Activated T-helper 1 cell treated with anti-CD3 and anti-CD28 coated beads, Interleukin-2, amount 50 U/mL, for 16 hours (primary cell): Measurements from ENCODE around the gene VPS18.
"Not testable (repeated sequence)": the region's sequence is repeated elsewhere in the genome, so short reads cannot be mapped to it uniquely, and the experiment has no call there.

ENCODE experiments used
- DNase-seq, 2 donors: peaks; one replicate each; pipeline ENCODE4 v3.0.0-alpha.2; 2020; ENCODE audit warnings: low read depth in 1 of 2, low spot score in 1 of 2

The VPS18 gene, protein sequence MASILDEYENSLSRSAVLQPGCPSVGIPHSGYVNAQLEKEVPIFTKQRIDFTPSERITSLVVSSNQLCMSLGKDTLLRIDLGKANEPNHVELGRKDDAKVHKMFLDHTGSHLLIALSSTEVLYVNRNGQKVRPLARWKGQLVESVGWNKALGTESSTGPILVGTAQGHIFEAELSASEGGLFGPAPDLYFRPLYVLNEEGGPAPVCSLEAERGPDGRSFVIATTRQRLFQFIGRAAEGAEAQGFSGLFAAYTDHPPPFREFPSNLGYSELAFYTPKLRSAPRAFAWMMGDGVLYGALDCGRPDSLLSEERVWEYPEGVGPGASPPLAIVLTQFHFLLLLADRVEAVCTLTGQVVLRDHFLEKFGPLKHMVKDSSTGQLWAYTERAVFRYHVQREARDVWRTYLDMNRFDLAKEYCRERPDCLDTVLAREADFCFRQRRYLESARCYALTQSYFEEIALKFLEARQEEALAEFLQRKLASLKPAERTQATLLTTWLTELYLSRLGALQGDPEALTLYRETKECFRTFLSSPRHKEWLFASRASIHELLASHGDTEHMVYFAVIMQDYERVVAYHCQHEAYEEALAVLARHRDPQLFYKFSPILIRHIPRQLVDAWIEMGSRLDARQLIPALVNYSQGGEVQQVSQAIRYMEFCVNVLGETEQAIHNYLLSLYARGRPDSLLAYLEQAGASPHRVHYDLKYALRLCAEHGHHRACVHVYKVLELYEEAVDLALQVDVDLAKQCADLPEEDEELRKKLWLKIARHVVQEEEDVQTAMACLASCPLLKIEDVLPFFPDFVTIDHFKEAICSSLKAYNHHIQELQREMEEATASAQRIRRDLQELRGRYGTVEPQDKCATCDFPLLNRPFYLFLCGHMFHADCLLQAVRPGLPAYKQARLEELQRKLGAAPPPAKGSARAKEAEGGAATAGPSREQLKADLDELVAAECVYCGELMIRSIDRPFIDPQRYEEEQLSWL

DNA sequence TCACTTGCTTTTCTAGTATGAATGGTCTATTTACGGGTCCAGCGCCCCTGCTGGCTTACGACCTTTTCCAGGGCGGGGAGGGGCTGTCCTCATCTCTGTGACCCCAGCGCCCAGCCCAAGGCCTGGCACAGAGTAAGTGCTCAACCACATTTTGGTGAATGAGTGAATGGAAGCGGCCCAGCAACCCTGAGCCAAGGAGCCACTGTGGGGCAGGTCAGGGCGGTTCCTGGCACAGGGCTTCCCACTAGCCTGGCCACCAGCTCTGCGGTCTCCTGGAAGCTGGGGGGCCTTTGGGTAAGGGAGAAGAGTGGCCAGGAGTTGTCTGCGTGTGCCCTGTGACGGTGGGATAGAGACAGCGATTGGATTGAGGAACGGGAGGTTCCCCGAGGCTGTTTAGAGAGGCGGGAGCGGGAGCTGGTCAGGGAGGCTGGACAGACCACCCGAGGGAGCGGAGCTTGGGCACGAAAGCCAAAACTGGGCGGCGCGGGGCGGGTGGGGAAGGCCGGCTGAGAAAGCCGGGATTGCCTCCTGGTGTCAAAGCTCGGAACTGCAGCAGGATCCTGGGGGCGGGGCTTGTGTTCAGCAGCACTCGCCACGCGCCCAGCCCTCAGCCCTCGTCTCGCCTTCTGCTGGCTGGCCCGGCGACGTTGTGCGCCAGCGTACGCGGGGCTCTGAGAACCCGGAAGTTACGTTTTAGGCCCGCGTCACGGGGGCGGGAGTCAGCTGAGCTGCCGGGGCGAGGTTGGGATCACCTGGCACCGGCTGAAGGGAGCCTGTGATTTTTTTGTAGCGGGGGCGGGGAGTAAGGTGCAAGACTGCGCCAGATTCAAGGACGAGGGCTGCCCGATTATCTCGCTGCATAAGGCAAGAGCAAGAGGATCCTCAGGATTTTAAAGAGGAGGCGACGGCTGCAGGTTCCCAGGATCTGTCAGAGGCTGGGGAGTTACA is at the start of gene VPS18:
Gene VPS18 (plus strand): TSS at position 718 of the 948 bp plus-strand sequence. CDS start 319 bp downstream, outside the sequence.
- DNase-seq: peak; percentile 97 to 99

DNA sequence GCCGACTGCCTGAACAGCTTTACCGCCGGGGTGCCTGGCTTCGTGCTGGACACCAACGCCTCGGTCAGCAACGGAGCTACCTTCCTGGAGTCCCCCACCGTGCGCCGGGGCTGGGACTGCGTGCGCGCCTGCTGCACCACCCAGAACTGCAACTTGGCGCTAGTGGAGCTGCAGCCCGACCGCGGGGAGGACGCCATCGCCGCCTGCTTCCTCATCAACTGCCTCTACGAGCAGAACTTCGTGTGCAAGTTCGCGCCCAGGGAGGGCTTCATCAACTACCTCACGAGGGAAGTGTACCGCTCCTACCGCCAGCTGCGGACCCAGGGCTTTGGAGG is 49.6 kb upstream of the VPS18 start:
- DNase-seq: no peak

DNA sequence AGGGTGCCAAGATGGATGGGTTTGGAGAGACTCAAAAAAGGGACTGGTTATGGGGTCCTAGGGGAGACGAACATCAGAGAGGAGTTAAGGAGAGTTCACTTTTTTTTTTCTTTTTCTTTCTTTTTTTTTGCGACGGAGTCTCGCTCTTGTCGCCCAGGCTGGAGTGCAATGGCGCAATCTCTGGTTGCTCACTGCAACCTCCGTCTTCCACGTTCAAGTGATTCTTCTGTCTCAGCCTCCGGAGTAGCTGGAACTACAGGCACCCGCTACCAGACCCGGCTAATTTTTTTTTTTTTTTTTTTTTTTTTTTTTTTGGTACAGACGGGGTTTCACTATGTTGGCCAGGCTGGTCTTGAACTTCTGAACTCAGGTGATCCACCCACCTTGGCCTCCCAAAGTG is 49.2 kb upstream of the VPS18 start:
- DNase-seq: no peak

DNA sequence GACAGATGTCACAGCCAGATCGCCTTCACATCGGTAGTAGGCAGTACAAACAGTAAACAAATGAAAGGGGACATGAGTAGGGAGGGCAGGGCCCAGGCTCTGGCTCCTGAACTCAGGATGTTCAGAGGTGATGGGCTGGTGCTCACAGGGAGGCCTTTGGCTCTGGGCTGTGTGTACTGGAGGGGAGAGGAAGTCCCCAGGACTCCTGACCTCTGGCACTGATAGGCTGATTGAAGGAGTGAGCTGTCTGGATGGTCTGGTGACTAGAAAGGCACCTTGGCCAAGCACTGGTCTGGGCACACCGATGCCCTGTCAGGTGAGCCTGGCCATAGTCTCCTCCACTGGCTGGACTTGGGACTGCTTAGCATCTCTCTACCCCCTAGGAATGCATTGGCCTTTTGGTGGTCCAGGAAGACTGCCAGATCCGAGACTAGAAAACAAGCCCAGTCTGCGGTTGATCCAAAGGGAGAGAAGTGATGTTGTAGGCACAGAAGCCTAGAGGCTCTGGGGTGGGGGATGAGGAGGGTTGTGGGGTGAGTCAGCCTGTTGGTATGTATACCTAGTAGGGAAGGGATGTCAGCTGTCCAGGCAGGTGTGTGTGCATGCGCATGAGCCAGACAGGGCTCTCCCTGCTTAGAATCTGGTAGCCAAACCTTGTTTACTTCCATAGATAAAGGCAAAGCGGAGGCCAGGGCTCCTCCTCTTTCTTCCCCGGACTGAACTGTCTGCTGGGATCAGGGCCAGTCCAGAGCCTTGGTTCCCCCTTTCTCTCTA is 48.6 kb upstream of the VPS18 start:
- DNase-seq: no peak

DNA sequence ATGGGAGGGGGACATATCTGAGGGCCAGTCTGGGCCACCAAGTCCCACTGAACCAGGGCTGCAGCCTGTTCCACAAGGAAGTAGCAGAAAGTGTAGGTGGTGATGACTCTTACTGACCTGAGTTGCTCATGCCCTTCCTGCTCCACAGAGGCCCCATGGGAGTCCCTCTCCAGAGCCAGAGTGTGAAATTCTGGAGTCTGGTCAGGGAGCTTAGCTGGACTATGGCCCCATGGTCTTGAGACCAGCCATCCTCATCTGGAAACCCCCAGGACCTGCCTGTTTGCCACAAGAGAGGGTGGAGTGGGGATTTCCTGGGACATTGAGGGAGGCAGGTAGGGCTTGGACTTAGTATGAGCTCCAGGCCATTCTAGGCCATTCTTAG is 47.4 kb upstream of the VPS18 start:
- no peak for DNase-seq

DNA sequence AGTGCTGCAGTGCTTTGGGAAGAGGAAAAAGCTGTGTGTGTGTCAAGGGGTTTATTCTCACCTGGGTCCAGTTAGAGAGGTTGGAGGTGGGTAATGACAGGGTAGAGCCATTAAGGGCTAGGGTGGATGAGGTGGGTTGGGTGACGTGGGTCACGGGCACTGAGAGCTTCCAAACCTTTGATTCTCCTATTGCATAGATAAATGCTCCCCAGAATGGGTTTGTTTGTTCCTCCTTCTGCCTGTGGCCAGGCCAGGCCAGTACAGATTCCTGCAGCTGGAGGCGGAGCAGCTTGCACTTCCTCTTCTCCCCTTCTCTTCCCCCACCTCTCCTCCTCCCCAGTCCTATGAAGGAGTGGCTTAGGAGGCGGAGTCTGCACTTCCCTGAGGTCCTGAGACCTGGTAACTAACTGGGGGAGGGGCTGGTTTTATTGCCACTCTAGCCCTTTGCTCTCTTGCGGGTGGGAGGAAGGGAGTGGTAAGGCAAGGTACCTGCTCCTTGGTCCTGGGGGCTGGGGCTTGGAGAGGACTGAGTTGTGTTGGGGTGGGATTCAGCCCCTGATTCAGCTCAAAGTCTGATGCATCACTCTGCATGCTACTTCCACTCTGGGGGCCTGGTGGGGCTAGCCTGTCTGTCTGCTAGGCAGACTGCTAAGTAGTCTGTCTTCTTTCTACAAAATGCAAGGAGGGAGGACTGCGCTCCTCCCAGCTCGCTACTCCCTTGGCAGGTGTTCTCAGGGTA is 46.9 kb upstream of the VPS18 start:
- no peak for DNase-seq

DNA sequence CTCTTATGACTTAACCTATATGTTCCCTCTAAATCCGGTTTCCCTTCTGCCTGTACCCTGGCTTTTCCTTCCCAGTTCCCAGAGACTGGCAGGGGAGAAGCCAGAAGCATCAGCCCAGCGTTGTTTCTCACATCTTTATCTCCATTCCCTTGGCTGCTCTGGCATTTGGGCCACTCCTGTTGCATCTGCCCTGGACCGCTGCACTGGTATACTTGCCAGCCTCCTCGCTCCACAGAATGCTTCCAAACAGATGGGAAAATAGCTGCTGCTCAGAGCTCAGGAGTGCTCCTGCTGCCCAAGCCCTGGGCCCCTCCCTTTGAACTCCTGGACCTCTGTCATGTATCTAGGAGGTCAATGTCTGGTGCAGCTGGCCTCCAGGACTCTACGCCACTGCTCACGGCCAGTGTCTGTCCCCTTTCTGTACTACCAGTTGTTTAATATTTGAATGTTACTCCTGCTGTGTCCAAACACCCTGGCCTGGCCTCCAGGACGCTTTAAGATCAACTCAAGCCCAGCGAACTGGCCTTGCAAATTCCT is 43.6 kb upstream of the VPS18 start:
- DNase-seq: no peak

DNA sequence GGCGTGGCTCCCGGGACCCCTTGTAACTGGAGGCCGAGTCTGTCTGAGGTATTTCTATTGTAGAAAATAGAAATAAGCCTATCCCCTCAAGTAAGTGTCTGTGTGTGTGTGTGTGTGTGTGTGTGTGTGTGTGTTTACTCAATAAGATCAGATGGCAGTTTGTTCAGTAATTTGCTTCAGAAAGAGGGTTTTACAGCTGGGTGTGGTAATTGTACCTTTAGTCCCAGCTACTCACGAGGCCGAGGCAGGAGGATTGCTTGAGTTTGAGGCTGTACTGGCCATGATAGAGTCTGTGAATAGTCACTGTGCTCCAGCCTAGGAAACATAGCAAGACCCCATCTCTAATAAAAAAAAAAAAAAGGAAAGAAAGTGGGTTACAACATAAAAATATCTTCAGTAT is 41.7 kb upstream of the VPS18 start:
- no peak for DNase-seq

DNA sequence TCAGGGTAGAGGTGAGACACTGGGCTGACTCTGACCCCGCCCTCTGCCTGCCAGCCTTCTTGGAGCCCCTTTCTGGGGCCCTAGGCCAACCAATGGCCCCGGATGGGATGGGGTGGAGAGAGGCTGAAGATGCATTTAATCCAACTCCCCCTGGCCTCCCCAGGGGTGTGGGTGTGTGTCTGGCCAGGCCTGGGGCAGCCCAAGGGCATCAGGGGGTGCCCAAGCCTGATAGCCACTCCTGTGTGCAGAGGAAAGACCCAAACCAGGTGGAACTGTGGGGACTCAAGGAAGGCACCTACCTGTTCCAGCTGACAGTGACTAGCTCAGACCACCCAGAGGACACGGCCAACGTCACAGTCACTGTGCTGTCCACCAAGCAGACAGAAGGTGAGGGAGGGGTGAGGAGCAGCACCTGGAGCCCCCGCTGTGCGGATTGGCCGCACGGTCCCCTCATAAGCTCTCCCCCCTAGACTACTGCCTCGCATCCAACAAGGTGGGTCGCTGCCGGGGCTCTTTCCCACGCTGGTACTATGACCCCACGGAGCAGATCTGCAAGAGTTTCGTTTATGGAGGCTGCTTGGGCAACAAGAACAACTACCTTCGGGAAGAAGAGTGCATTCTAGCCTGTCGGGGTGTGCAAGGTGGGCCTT is 40.9 kb upstream of the VPS18 start:
- no peak for DNase-seq

DNA sequence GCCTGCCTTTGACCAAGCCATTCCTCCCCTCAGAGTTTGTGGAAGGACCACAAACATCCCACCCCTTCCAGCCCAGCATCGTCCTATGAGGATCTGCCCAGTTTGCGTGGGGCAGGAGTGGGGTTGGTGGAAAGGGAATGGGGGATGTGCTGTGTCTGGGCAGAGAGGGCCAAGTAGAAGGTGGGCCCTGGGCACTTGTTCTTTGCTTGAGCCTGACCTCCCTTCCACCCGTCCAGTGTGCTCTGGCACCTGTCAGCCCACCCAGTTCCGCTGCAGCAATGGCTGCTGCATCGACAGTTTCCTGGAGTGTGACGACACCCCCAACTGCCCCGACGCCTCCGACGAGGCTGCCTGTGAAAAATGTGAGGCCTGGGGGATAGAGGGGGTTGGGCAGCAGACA is 40.1 kb upstream of the VPS18 start:
- DNase-seq: no peak

DNA sequence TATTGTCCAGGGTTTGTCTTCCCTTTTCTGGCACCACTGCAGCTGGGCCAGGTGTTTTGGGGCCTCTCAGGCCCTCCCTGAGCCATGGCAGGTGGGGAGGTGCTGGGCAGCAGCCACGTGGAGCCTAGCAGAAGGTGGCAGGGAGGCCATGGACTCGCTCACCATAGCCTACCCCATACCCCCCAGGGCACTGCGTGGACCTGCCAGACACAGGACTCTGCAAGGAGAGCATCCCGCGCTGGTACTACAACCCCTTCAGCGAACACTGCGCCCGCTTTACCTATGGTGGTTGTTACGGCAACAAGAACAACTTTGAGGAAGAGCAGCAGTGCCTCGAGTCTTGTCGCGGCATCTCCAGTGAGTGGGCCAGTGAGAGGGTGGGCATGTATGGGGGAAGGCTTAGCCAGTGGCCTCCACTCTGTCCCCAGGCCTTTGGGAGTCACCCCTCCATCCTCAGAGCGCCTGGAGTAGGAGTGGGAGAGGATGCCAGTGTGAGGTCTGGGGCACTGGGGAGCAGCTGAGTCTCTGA is 38.5 kb upstream of the VPS18 start:
- no peak for DNase-seq

DNA sequence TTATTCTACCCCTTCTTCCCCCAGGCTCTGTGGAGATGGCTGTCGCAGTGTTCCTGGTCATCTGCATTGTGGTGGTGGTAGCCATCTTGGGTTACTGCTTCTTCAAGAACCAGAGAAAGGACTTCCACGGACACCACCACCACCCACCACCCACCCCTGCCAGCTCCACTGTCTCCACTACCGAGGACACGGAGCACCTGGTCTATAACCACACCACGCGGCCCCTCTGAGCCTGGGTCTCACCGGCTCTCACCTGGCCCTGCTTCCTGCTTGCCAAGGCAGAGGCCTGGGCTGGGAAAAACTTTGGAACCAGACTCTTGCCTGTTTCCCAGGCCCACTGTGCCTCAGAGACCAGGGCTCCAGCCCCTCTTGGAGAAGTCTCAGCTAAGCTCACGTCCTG is 37.5 kb upstream of the VPS18 start:
- DNase-seq: no peak

DNA sequence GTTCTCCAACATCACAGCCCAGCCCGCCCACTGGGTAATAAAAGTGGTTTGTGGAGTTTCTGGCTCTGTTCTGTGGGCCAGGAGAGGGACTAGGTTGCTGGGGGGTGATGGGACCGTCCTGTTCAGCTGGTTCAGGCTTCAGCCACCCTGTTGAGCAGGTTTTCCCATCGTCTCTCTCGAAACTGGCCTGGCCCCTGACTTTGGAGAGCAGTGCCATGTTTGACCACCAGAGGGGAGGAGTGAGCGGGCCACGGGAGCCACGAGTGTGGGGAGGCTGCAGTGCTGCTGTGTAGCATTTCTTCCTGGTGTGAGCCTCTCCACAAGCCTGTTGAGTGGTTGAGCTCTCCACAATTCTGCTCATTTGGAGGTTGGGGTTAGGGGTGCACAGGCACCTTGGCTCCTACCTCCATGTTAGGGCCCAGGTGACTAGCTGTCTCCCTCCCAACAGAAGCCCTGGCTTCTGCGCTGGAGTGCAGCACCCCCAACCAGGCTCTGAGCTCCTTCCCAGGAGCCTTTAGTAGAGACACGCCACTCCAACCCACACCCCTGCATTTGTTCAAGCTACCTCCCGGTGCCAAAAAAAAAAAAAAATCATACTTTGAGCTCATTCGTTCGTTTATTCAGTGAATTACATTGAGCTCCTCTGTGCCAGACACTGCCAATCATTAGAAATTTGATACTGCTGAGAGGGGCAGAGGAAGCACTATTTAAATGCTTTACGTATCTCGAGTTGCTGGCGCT is 36.5 kb upstream of the VPS18 start:
- DNase-seq: peak; percentile 64 to 74

DNA sequence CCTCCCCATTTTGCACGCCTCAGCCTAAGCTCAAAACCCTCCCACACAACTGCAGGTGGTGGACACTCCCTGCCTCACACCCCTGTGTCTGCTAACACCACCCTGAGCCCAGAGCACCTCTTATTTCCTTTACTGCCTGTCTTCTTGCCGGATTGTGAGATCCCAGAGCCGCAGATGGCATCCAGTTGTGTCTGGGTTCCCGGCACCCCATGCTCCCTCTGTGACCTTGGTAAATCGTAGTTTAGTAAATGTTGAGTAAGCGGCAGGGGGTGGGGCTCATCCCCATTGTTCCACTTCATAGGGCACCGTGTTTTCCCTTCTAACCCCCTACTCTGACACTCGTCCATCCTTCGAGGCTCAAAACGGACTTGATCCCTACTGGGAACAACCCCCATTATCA is 35.5 kb upstream of the VPS18 start:
- DNase-seq: no peak

DNA sequence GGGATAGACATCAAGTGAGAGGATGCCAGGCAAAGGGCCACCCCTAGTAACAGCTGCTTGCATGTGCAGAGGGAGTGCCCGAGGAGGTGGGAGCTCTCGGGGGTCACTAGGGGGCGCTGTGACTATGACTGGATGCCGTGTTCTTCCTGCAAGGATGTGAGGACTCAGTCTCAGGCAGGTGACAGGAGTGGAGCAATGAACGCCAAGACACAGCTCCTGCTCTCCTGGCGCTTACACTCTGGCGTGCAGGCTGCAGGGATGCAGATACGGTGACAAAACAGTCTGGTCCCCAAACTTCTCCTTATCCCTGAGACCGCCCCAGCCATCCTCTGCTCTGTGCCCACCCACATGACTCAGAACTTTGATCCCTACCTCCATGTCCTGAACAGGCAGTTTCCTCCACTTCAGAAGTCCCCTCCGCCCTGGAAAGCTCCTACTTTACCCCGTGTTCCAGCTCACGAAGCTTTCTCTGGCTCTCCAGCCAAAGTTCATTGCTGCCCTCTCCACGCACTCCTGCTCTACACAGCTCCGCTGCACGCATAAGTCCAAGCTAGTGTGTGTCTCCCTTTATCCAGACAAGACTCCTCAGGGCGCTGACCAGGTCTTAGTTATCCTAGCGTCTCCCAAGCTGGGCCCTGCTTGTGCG is 34.9 kb upstream of the VPS18 start:
- DNase-seq: peak; percentile 66 to 69

DNA sequence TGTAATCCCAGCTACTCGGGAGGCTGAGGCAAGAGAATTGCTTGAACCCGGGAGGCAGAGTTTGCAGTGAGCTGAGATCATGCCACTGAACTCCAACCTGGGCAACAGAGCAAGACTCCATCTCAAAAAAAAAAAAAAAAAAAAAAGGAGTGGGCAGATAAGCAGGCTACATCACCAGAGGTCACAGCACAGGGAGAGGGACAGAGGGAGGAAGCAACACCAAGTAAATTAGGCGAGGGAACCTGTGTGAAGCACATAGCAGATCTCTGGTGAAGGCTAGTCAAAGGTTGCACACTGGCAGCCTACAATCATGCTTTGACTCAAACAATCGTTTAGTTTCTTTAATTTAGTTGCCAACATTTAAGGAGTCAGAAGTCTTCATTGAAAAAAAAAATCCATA is 33.1 kb upstream of the VPS18 start:
- not testable (repeated sequence) for DNase-seq

DNA sequence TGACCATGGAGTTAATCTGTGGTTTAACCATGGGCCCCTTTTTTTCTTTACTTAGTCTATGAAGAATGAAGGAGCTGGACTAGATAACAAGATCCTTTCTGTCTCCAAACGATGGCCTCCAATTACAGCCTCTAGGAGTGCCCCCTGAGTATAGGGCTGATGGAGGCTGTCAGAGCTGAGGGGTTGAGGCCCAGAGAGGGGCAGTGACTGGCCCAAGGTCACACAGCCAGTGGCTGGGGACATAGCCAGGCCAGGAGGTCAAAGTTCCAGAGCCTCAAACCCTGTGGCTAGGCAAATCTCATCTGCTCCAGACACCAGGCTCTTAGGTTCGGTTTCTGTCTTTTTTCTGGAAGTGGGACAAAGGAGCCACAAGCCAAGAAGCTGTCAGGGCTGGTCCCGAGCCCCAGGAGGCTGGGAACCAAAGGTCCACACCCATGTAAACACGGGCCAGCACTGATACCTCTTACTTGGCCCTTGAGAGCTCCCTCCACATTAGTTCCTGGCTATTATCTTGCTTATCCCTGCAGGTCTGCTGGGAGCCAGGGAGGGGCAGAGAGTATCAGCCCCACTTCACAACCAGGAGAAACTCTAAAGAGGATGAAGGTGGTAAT is 30.5 kb upstream of the VPS18 start:
- DNase-seq: no peak
